ENCODE data around the gene KMT5C. TPM values are rescaled to one million over a fixed set of nuclear protein-coding genes. Genes with fewer than 3 reads are reported as not detected.

KMT5C gene
- total RNA-seq, 5 donors from 2014 or later (not counting 1 experiment from before 2014, with no cell fraction given), result 24.4 to 71.8 (median 30.7) TPM

DNA sequence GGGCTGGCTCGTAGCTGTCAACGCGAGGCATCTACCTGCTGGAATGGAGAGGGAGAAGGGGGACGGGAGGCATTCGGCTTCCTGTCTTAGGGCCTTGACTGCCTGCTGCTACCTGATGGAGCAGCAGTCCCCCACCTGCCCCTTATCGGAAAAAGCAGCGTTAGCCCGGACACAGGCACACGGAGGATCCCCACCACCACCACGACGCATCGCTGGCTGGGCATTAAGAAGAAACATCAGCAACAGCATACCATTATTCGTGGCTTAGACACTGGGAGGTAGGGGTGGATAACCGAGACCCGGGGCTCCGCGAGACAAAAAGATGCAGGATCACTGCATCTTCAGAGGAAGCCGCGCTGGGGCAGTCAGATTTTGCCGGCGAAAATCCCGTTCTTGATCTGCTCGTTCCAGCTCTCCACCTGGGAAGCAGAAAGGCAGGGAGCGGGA is 13.7 kb downstream of the KMT5C start:
- ChIA-PET CTCF (no interaction called here), POLR2A (no interaction called here)
- peak overlapping the region; percentile 61 to 78 (median 73) for H3K4me3 Mint-ChIP-seq
- Histone ChIP-seq H3K27ac (ENCODE audit: low read length) (no peak overlapping the region), H3K27me3 (replicated peaks in 1 of 2; ENCODE audit: control insufficient read depth in 2 of 2, extremely low read depth in 1 of 2, insufficient read depth in 2 of 2, low read length in 1 of 2) (peaks cover 2 to 77% of the 10 kb centered on the region in 2 experiments), H3K4me1 (ENCODE audit: control insufficient read depth in 1 of 2, extremely low read depth in 1 of 2, insufficient read depth in 2 of 2, low read length in 2 of 2) (peaks cover 0 to 33% of the 10 kb centered on the region in 2 experiments), H3K4me3 (ENCODE audit: control insufficient read depth in 1 of 2, extremely low read depth in 1 of 2, low read length in 1 of 2) (peak overlapping the region; percentile 45 to 70), H3K9me3 (no peaks in the 10 kb centered on the region), H3K36me3 (ENCODE audit: control insufficient read depth in 2 of 2, extremely low read depth in 1 of 2, insufficient read depth in 1 of 2, low read length in 1 of 2) (no peaks in the 10 kb centered on the region)
- H3K36me3 Mint-ChIP-seq, result no peaks in the 10 kb centered on the region
- H3K4me1 Mint-ChIP-seq, result peaks cover 19 to 33% (median 20%) of the 10 kb centered on the region in 3 donors
- H3K27ac Mint-ChIP-seq, result no peak overlapping the region
- 6% methylated on average over 13 of the region's 24 CpGs for WGBS (ENCODE audit: insufficient coverage)
- peaks cover 31 to 47% of the 10 kb centered on the region in 2 donors for H3K27me3 Mint-ChIP-seq
- peak in 3 of 4 experiments; percentile 2 to 7 (median 7) for ATAC-seq (replicated peaks in 1 of 4)
- peak in 1 of 35 experiments; percentile 26 for DNase-seq
- no peaks in the 10 kb centered on the region for H3K9me3 Mint-ChIP-seq

- H3K27me3 ChIP-seq (replicated peaks in 1 of 2; ENCODE audit: control insufficient read depth in 2 of 2, extremely low read depth in 1 of 2, insufficient read depth in 2 of 2, low read length in 1 of 2), result peaks cover 2 to 77% of the 10 kb centered on the region in 2 experiments
- no peaks in the 10 kb centered on the region for H3K36me3 ChIP-seq (ENCODE audit: control insufficient read depth in 2 of 2, extremely low read depth in 1 of 2, insufficient read depth in 1 of 2, low read length in 1 of 2)
- H3K4me1 ChIP-seq (ENCODE audit: control insufficient read depth in 1 of 2, extremely low read depth in 1 of 2, insufficient read depth in 2 of 2, low read length in 2 of 2), result peaks cover 0 to 33% of the 10 kb centered on the region in 2 experiments
- H3K27me3 Mint-ChIP-seq, result peaks cover 31 to 47% of the 10 kb centered on the region in 2 donors
- peak overlapping the region; percentile 61 to 78 (median 73) for H3K4me3 Mint-ChIP-seq
- ChIA-PET CTCF (no interaction called here), POLR2A (no interaction called here)
- no peaks in the 10 kb centered on the region for H3K9me3 ChIP-seq
- ATAC-seq (replicated peaks in 1 of 4) (peak; percentile 76 to 82 (median 81)), DNase-seq (peak in 34 of 35 experiments; percentile 13 to 79 (median 44))
- no peaks in the 10 kb centered on the region for H3K9me3 Mint-ChIP-seq
- peaks cover 19 to 33% (median 20%) of the 10 kb centered on the region in 3 donors for H3K4me1 Mint-ChIP-seq
- H3K36me3 Mint-ChIP-seq, result no peaks in the 10 kb centered on the region
- peak overlapping the region; percentile 45 to 70 for H3K4me3 ChIP-seq (ENCODE audit: control insufficient read depth in 1 of 2, extremely low read depth in 1 of 2, low read length in 1 of 2)
- H3K27ac Mint-ChIP-seq, result no peak overlapping the region
- no peak overlapping the region for H3K27ac ChIP-seq (ENCODE audit: low read length)
- 1% methylated on average over 56 of the region's 72 CpGs for WGBS (ENCODE audit: insufficient coverage)
Measured at GRCh38 chr19:55353803-55354697, 14.4 kb downstream of the KMT5C start.

DNA sequence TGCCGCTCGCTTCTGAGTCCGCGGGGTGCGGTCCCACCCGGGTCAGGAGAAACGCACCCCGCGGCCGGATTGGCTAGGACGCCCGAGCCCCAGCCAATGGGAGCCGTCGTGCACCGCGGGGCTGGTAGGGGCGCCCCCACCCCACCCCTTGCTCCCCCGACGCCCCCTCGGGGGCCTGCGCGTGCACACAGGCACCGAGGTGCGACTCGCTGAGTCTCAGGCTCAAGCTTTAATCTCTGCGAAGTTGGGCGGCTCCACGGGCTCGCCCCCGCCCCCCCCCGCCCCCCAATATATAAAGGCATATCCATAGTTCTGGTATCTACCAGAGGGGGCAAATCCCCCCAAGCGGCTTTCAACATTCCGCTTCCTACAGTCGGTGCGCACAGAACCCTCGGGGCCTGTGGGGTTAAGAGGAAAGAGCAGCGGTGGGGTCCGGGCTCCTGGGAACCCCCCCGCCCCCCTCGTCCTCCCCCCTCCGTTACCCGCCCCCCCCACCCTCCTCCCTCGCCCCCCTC is 15.1 kb downstream of the KMT5C start, which contains the start of gene COX6B2:
Gene COX6B2 (minus strand): TSS at position 22 of the 515 bp plus-strand sequence. CDS start 198 bp downstream, outside the sequence.
- H3K36me3 Mint-ChIP-seq, result no peaks in the 10 kb centered on the region
- CTCF ChIA-PET, result no interaction called here
- Histone ChIP-seq H3K27me3 (replicated peaks in 1 of 2; ENCODE audit: control insufficient read depth in 2 of 2, extremely low read depth in 1 of 2, insufficient read depth in 2 of 2, low read length in 1 of 2) (peaks cover 2 to 77% of the 10 kb centered on the region in 2 experiments), H3K4me3 (ENCODE audit: control insufficient read depth in 1 of 2, extremely low read depth in 1 of 2, low read length in 1 of 2) (peak within 1 kb of the TSS; percentile 45 to 70), H3K4me1 (ENCODE audit: control insufficient read depth in 1 of 2, extremely low read depth in 1 of 2, insufficient read depth in 2 of 2, low read length in 2 of 2) (peaks cover 0 to 33% of the 10 kb centered on the region in 2 experiments), H3K27ac (ENCODE audit: low read length) (no peak within 1 kb of the TSS), H3K9me3 (no peaks in the 10 kb centered on the region), H3K36me3 (ENCODE audit: control insufficient read depth in 2 of 2, extremely low read depth in 1 of 2, insufficient read depth in 1 of 2, low read length in 1 of 2) (no peaks in the 10 kb centered on the region)
- H3K27ac Mint-ChIP-seq, result no peak within 1 kb of the TSS
- ATAC-seq (replicated peaks in 1 of 4) (peak in 1 of 4 experiments; percentile 3), DNase-seq (no peak)
- 5% methylated on average over 14 of the region's 43 CpGs for WGBS (ENCODE audit: insufficient coverage)
- POLR2A ChIA-PET, result no interaction called here
- H3K27me3 Mint-ChIP-seq, result peaks cover 31 to 47% of the 10 kb centered on the region in 2 donors
- H3K4me1 Mint-ChIP-seq, result peaks cover 19 to 33% (median 20%) of the 10 kb centered on the region in 3 donors
- peak within 1 kb of the TSS; percentile 61 to 78 (median 73) for H3K4me3 Mint-ChIP-seq
- H3K9me3 Mint-ChIP-seq, result no peaks in the 10 kb centered on the region

GRCh38 chr19:55355213-55355821 is 15.6 kb downstream of the KMT5C start:
- WGBS (ENCODE audit: insufficient coverage), result 49% methylated on average over 11 of the region's 13 CpGs
- CTCF ChIA-PET, result no interaction called here
- Histone ChIP-seq H3K9me3 (no peaks in the 10 kb centered on the region), H3K27me3 (replicated peaks in 1 of 2; ENCODE audit: control insufficient read depth in 2 of 2, extremely low read depth in 1 of 2, insufficient read depth in 2 of 2, low read length in 1 of 2) (peaks cover 2 to 73% of the 10 kb centered on the region in 2 experiments), H3K36me3 (ENCODE audit: control insufficient read depth in 2 of 2, extremely low read depth in 1 of 2, insufficient read depth in 1 of 2, low read length in 1 of 2) (no peaks in the 10 kb centered on the region), H3K27ac (ENCODE audit: low read length) (no peak overlapping the region), H3K4me1 (ENCODE audit: control insufficient read depth in 1 of 2, extremely low read depth in 1 of 2, insufficient read depth in 2 of 2, low read length in 2 of 2) (peaks cover 0 to 33% of the 10 kb centered on the region in 2 experiments), H3K4me3 (ENCODE audit: control insufficient read depth in 1 of 2, extremely low read depth in 1 of 2, low read length in 1 of 2) (no peak overlapping the region)
- ATAC-seq (replicated peaks in 1 of 4) (no peak), DNase-seq (no peak)
- no peaks in the 10 kb centered on the region for H3K36me3 Mint-ChIP-seq
- peaks cover 31 to 46% of the 10 kb centered on the region in 2 donors for H3K27me3 Mint-ChIP-seq
- POLR2A ChIA-PET, result interaction anchor here (0.7 to 1.0 kb wide), 2 partner anchors 16 to 268 kb away, joined by 3 read pairs; partner anchors contain the start of gene KMT5C (in 1 of the 2)
- no peaks in the 10 kb centered on the region for H3K9me3 Mint-ChIP-seq
- no peak overlapping the region for H3K27ac Mint-ChIP-seq
- H3K4me3 Mint-ChIP-seq, result peak overlapping the region; percentile 9 to 41 (median 10)
- peaks cover 19 to 33% (median 20%) of the 10 kb centered on the region in 3 donors for H3K4me1 Mint-ChIP-seq

DNA sequence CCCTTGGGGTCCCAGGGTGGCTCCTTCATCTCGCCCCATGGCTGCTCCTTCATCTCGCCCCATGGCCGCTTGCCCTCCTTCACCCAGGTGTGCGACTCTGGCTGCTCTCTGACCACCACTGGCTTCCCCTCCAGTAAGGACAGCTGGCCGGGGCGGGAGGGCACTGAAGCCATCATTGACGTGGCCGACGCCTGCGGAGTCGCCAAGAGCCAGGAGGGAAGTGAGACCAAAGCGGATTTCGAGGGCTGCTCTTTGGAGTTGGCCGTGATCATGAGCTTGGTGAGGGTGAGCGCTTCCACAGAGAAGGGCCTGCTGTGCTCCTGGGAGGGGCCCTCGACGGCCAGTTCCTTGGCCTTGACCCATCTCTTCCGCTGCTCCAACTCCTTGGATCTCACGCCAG is 18.8 kb downstream of the KMT5C start:
- Histone ChIP-seq H3K9me3 (no peaks in the 10 kb centered on the region), H3K27ac (ENCODE audit: low read length) (no peak overlapping the region), H3K4me3 (ENCODE audit: control insufficient read depth in 1 of 2, extremely low read depth in 1 of 2, low read length in 1 of 2) (no peak overlapping the region), H3K4me1 (ENCODE audit: control insufficient read depth in 1 of 2, extremely low read depth in 1 of 2, insufficient read depth in 2 of 2, low read length in 2 of 2) (peaks cover 0 to 14% of the 10 kb centered on the region in 2 experiments), H3K36me3 (ENCODE audit: control insufficient read depth in 2 of 2, extremely low read depth in 1 of 2, insufficient read depth in 1 of 2, low read length in 1 of 2) (no peaks in the 10 kb centered on the region), H3K27me3 (replicated peaks in 1 of 2; ENCODE audit: control insufficient read depth in 2 of 2, extremely low read depth in 1 of 2, insufficient read depth in 2 of 2, low read length in 1 of 2) (peaks cover 2 to 59% of the 10 kb centered on the region in 2 experiments)
- ATAC-seq (replicated peaks in 1 of 4) (no peak), DNase-seq (no peak)
- Mint-ChIP-seq H3K27me3 (peaks cover 7 to 15% of the 10 kb centered on the region in 2 donors), H3K4me1 (peaks cover 1 to 8% (median 3%) of the 10 kb centered on the region in 3 donors), H3K4me3 (no peak overlapping the region), H3K36me3 (no peaks in the 10 kb centered on the region), H3K27ac (no peak overlapping the region), H3K9me3 (no peaks in the 10 kb centered on the region)
- WGBS (ENCODE audit: insufficient coverage), result 89% methylated on average over 16 of the region's 19 CpGs
- ChIA-PET CTCF (no interaction called here), POLR2A (no interaction called here)

Data from T-cell (primary cell).